Type B pancreatic cell (in vitro differentiated cells): ENCODE results near the gene GNG13. TPM values are rescaled to one million over a fixed set of nuclear protein-coding genes. Genes with fewer than 3 reads are reported as not detected.

Source experiments
- DNase-seq: peaks from one replicate; pipeline ENCODE4 v3.0.0; 2021; ENCODE audit warnings: mixed read lengths; ENCODE audit not compliant: unreplicated experiment; ENCODE audit errors: extremely low spot score
- H3K27ac Mint-ChIP-seq: 2 replicates; pipeline ENCODE4 v1.8.0; 2021; ENCODE audit warnings: mild to moderate bottlenecking, mixed read lengths
- H3K27me3 Mint-ChIP-seq: 2 replicates; pipeline ENCODE4 v1.8.0; 2021; ENCODE audit warnings: mixed read lengths
- H3K36me3 Mint-ChIP-seq: 2 replicates; pipeline ENCODE4 v1.8.0; 2021; ENCODE audit warnings: mixed read lengths
- H3K4me1 Mint-ChIP-seq: one replicate; pipeline ENCODE4 v1.8.0; 2021; ENCODE audit warnings: mixed read lengths; ENCODE audit not compliant: unreplicated experiment
- H3K4me3 Mint-ChIP-seq: 2 replicates; pipeline ENCODE4 v1.8.0; 2021; ENCODE audit warnings: mild to moderate bottlenecking, mixed read lengths
- H3K9me3 Mint-ChIP-seq: 2 replicates; pipeline ENCODE4 v1.8.0; 2021; ENCODE audit warnings: mixed read lengths
- CTCF ChIP-seq: fragments of 200-600 bp; sonication (generic); conservative IDR thresholded peaks from 2 replicates; pipeline ENCODE4 v1.5.0; 2021; ENCODE audit warnings: antibody characterized with exemption, mild to moderate bottlenecking
- total RNA-seq: library from RNA; stranded (reverse); gene quantifications from 2 replicates; pipeline ENCODE4 v1.2.1, GENCODE V29; 2021; ENCODE audit warnings: low replicate concordance

The GNG13 gene
- total RNA-seq, 1 donor from 2014 or later, result not detected

DNA sequence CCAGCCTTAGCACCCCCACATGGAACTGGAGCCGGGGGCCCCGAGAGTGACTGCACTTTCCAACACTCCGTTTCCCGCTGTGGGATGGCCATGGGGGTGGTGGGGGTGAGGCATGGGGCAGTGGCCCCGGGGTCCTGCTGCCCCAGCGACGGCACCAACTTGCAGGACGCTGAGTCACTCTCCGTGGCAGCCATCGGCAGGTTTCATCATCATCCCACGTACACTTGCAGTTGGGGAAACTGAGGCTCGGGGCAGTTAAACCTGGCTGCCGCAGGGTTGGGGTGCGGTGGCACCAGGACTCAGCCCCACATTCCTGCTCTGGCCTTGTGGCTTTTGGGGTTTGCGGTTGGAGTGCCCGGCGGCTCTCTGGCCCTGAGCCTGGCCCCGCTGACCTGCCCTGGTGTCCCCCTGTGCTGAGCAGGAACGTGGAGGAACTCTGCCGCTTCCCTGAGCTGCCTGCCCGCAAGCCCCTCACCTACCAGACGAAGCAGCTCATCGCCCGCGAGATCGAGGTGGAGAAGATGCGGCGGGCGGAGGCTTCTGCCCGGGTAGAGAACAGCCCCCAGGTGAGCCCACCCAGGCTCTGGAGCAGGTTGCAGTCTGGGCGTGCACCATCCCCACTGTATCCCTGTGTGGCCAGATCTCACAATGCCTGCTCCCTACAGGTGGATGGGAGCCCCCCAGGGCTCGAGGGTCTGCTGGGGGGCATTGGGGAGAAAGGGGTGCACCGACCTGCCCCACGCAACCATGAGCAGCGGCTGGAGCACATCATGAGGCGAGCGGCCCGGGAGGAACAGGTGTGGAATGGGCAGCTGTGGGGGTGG lies 4.0 kb downstream of the GNG13 start:
- Mint-ChIP-seq H3K4me1 (no peaks in the 10 kb centered on the region), H3K27me3 (peaks cover 24% of the 10 kb centered on the region), H3K9me3 (no peaks in the 10 kb centered on the region), H3K36me3 (peaks cover 2% of the 10 kb centered on the region), H3K27ac (no peak overlapping the region), H3K4me3 (no peak overlapping the region)
- DNase-seq, result no peak
- TF ChIP-seq CTCF, result no peak

- Mint-ChIP-seq H3K27me3 (peaks cover 18% of the 10 kb centered on the region), H3K27ac (no peak overlapping the region), H3K4me1 (no peaks in the 10 kb centered on the region), H3K9me3 (no peaks in the 10 kb centered on the region), H3K4me3 (no peak overlapping the region), H3K36me3 (peaks cover 5% of the 10 kb centered on the region)
- TF ChIP-seq CTCF, result no peak
- no peak for DNase-seq
Measured at GRCh38 chr16:795580-796229, 4.8 kb downstream of the GNG13 start.

DNA sequence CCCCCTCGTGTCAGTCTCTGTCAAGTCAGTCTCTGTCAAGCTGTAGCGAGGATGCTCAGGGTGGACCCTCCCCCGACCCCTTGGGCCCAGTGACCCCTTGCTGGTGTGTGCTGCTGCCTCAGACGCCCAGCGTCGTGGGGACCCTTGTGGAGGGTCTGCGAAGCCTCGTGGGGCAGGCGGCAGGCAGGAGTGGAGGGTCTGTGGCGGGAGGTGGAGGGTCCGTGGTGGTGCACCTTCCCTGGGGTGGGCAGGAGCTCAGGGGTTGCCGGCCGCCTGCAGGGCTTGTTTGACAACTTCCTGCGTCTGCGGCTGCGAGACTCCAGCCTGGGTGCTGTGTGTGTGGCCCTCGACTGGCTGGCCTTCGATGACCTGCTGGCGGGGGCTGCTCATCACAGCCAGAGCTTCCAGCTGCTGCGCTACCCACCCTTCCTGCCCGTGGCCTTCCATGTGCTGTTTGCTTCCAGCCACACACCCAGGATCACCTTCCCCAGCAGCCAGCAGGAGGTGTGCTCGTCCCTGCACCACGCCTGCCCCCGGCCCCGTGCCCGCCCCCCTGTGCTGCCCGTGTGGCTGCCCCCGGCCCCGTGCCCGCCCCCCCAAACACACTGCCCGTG lies 5.6 kb downstream of the GNG13 start:
- TF ChIP-seq CTCF, result no peak
- H3K27me3 Mint-ChIP-seq, result peaks cover 18% of the 10 kb centered on the region
- no peaks in the 10 kb centered on the region for H3K9me3 Mint-ChIP-seq
- H3K27ac Mint-ChIP-seq, result no peak overlapping the region
- H3K36me3 Mint-ChIP-seq, result peaks cover 5% of the 10 kb centered on the region
- no peak overlapping the region for H3K4me3 Mint-ChIP-seq
- no peak for DNase-seq
- no peaks in the 10 kb centered on the region for H3K4me1 Mint-ChIP-seq

GRCh38 chr16:794091-794822 lies 6.3 kb downstream of the GNG13 start:
- Mint-ChIP-seq H3K36me3 (peaks cover 5% of the 10 kb centered on the region), H3K9me3 (no peaks in the 10 kb centered on the region), H3K4me3 (no peak overlapping the region), H3K27me3 (peaks cover 14% of the 10 kb centered on the region), H3K4me1 (no peaks in the 10 kb centered on the region), H3K27ac (no peak overlapping the region)
- DNase-seq, result no peak
- TF ChIP-seq CTCF, result no peak

GRCh38 chr16:793414-793813 lies 7.1 kb downstream of the GNG13 start:
- Mint-ChIP-seq H3K27ac (no peak overlapping the region), H3K9me3 (no peaks in the 10 kb centered on the region), H3K36me3 (peaks cover 5% of the 10 kb centered on the region), H3K27me3 (peaks cover 6% of the 10 kb centered on the region), H3K4me3 (no peak overlapping the region), H3K4me1 (no peaks in the 10 kb centered on the region)
- no peak for TF ChIP-seq CTCF
- no peak for DNase-seq
